Breast epithelium (tissue), 4 donors: Measurements from ENCODE around the gene MFSD6. TPM values are rescaled to one million over a fixed set of nuclear protein-coding genes. Genes with fewer than 3 reads are reported as not detected.

Experiments used
- DNase-seq, 2 donors: peaks; one replicate each; pipeline ENCODE4 v3.0.0-alpha.2; 2019; ENCODE audit warnings: low spot score in 2 of 2
- H3K27ac ChIP-seq, 2 donors: fragments of 200-600 bp; sonication (generic) in 1 of 2; one replicate each; pipeline ENCODE4 v1.5.1; 2016 to 2019; ENCODE audit warnings: mild to moderate bottlenecking in 1 of 2
- H3K27me3 ChIP-seq, 2 donors: fragments of 200-600 bp; sonication (generic) in 1 of 2; one replicate each; pipeline versions ENCODE4 v1.5.1 to v1.6.0; 2017 to 2019; ENCODE audit warnings: control low read depth in 1 of 2, mild to moderate bottlenecking in 1 of 2
- H3K36me3 ChIP-seq: fragments of 200-600 bp; one replicate; pipeline ENCODE4 v1.5.1; 2019
- H3K4me1 ChIP-seq, 2 donors: fragments of 200-600 bp; sonication (generic); one replicate each; pipeline ENCODE4 v1.5.1; 2016 to 2019; ENCODE audit warnings: control low read depth in 1 of 2
- H3K4me3 ChIP-seq, 3 donors: fragments of 200-600 bp; sonication (generic); 1 replicate in 2 of 3; 2 replicates in 1 of 3; pipeline ENCODE4 v1.5.1; 2016 to 2019; ENCODE audit warnings: mild to moderate bottlenecking in 3 of 3, moderate library complexity in 2 of 3
- H3K9me3 ChIP-seq, 2 donors: fragments of 200-600 bp; sonication (generic) in 1 of 2; one replicate each; pipeline ENCODE4 v1.5.1; 2016 to 2019; ENCODE audit warnings: control low read depth in 1 of 2
- POLR2A ChIP-seq: fragments of 450-650 bp; IDR thresholded peaks from one replicate; pipeline ENCODE4 v1.6.1; 2016; ENCODE audit warnings: antibody characterized with exemption, mild to moderate bottlenecking, moderate library complexity
- POLR2AphosphoS5 ChIP-seq, 3 donors: sonication (generic); formaldehyde crosslinking; IDR thresholded peaks; one replicate each; pipeline ENCODE4 v1.6.1; 2017; ENCODE audit warnings: antibody characterized with exemption in 3 of 3
- intact Hi-C: fragments of 100-400 bp; cut with DNase I; formaldehyde crosslinking; loops from one replicate; pipeline ENCODE4 v1.15.1; 2023; ENCODE audit warnings: low total_unique reads
- total RNA-seq, 3 donors: library from RNA; depleted of rRNA; stranded (reverse); fragments of >200 nt; gene quantifications; one replicate each; pipeline ENCODE4 v1.1.0, GENCODE V29; 2016
- TF ChIP-seq, protein P1 (sequence below), 3 donors: fragments of 450-650 bp; IDR thresholded peaks; one replicate each; pipeline ENCODE4 v1.5.1; 2016 to 2017; ENCODE audit warnings: antibody characterized with exemption in 3 of 3, mild to moderate bottlenecking in 3 of 3, moderate library complexity in 3 of 3

Gene MFSD6
- total RNA-seq, 3 donors from 2014 or later, result 52.0 to 180 (median 92.4) TPM

DNA sequence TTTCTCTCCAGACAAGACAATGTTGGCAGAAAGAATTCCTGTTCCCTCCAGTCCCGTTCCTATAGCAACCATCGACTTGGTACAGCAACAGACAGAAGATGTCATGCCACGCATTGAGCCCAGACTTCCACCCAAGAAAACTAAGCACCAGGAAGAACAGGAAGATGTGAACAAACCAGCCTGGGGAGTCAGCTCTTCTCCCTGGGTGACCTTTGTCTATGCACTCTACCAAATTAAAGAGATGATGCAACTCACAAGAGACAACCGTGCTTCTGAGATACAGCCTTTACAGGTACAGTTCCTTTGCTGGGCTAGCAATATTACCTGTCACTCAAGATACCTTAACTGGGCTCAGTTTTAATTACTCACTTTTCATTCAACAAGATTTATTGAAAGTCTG, 89.3 kb downstream of the MFSD6 start:
- H3K4me3 ChIP-seq, result no peak overlapping the region
- H3K4me1 ChIP-seq, result no peaks in the 10 kb centered on the region
- H3K27ac ChIP-seq, result peak overlapping the region; percentile 43 to 69
- TF ChIP-seq, protein P1, sequence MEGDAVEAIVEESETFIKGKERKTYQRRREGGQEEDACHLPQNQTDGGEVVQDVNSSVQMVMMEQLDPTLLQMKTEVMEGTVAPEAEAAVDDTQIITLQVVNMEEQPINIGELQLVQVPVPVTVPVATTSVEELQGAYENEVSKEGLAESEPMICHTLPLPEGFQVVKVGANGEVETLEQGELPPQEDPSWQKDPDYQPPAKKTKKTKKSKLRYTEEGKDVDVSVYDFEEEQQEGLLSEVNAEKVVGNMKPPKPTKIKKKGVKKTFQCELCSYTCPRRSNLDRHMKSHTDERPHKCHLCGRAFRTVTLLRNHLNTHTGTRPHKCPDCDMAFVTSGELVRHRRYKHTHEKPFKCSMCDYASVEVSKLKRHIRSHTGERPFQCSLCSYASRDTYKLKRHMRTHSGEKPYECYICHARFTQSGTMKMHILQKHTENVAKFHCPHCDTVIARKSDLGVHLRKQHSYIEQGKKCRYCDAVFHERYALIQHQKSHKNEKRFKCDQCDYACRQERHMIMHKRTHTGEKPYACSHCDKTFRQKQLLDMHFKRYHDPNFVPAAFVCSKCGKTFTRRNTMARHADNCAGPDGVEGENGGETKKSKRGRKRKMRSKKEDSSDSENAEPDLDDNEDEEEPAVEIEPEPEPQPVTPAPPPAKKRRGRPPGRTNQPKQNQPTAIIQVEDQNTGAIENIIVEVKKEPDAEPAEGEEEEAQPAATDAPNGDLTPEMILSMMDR (IDR thresholded peaks at IDR 0.05), result no peak
- peak in 1 of 3 donors; percentile 52 for TF ChIP-seq POLR2AphosphoS5 (IDR thresholded peaks at IDR 0.05)
- H3K36me3 ChIP-seq, result no peaks in the 10 kb centered on the region
- H3K9me3 ChIP-seq, result no peaks in the 10 kb centered on the region
- H3K27me3 ChIP-seq, result no peaks in the 10 kb centered on the region
- intact Hi-C loops, result no loop called here
- DNase-seq, result peak in 1 of 2 donors; percentile 71

DNA sequence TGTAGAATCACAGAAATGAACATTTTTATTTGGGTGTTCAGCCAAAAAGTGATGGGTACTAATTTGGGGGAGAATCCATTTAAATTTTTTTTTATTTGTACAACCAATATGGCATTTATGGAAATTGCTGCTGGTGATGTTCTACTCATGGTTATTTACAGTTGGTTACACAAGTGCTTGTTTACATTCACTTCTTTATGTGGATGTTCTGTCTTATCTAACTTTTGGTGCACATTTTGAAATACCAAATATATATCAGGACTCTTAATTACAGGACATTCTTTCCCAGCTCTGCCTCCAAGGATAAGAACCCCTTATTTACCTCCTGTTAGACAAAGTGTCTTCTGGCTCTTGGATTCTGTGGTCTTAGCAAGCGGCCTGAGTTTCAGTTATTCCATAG, 91.1 kb downstream of the MFSD6 start:
- no peaks in the 10 kb centered on the region for H3K27me3 ChIP-seq
- H3K4me1 ChIP-seq, result no peaks in the 10 kb centered on the region
- no peak for DNase-seq
- no peak overlapping the region for H3K4me3 ChIP-seq
- TF ChIP-seq, protein P1 (IDR thresholded peaks at IDR 0.05), result no peak
- TF ChIP-seq POLR2AphosphoS5 (IDR thresholded peaks at IDR 0.05), result no peak
- no peak for TF ChIP-seq POLR2A
- H3K9me3 ChIP-seq, result no peaks in the 10 kb centered on the region
- H3K27ac ChIP-seq, result peak overlapping the region in 1 of 2 donors; percentile 73
- intact Hi-C loops, result no loop called here
- no peaks in the 10 kb centered on the region for H3K36me3 ChIP-seq

GRCh38 chr2:190500054-190500502, 91.9 kb downstream of the MFSD6 start:
- Histone ChIP-seq H3K4me1 (no peaks in the 10 kb centered on the region), H3K36me3 (no peaks in the 10 kb centered on the region), H3K9me3 (no peaks in the 10 kb centered on the region), H3K27ac (peak overlapping the region; percentile 65 to 73), H3K27me3 (no peaks in the 10 kb centered on the region), H3K4me3 (no peak overlapping the region)
- intact Hi-C loops, result no loop called here
- no peak for DNase-seq
- TF ChIP-seq, protein P1 (IDR thresholded peaks at IDR 0.05), result no peak
- no peak for TF ChIP-seq POLR2AphosphoS5 (IDR thresholded peaks at IDR 0.05)
- no peak for TF ChIP-seq POLR2A

- TF ChIP-seq, protein P1 (IDR thresholded peaks at IDR 0.05), result no peak
- TF ChIP-seq POLR2A (no peak), POLR2AphosphoS5 (IDR thresholded peaks at IDR 0.05) (no peak)
Measured at GRCh38 chr2:190501231-190501630, 93.1 kb downstream of the MFSD6 start.

DNA sequence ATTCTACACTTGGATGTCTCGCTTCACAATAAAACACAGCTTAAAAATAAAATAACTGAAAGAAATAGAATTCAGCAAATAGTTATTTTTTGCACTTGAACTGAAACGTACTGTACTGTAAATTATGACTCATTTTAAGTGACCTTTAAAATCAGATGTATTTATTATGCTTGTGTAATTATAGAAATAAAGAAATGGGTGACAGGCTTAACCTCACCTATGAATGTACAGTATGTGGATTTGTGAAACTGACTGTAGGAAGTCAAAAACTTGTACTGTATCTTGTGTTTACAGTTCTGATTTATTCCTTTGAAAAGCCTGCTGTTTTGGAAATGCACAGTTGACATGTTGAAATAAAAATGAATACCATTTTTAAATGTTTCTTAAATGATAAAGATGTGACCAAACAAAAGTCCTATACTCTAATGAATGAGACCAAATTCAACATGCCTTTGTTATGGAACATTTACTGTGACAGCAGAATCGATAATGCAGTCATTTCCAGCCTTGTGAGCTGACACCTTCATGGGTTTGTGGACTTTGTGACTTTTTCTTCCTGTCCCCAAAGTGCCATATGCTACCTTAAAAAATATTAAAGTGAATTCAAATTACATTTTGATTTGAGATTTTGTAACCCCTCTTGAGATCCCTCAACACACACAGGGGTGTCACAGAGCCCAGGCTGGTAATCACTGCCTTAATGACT, 93.7 kb downstream of the MFSD6 start:
- no peak for DNase-seq
- Histone ChIP-seq H3K27ac (no peak overlapping the region), H3K4me3 (no peak overlapping the region), H3K4me1 (peaks cover 0 to 5% of the 10 kb centered on the region in 2 donors), H3K36me3 (no peaks in the 10 kb centered on the region), H3K9me3 (no peaks in the 10 kb centered on the region), H3K27me3 (no peaks in the 10 kb centered on the region)
- TF ChIP-seq POLR2AphosphoS5 (IDR thresholded peaks at IDR 0.05) (no peak), POLR2A (no peak)
- TF ChIP-seq, protein P1 (IDR thresholded peaks at IDR 0.05), result no peak
- intact Hi-C loops, result no loop called here

More at GRCh38 chr2:190501231-190501630, 93.1 kb downstream of the MFSD6 start:
- Histone ChIP-seq H3K27me3 (no peaks in the 10 kb centered on the region), H3K4me1 (no peaks in the 10 kb centered on the region), H3K27ac (no peak overlapping the region), H3K36me3 (no peaks in the 10 kb centered on the region), H3K9me3 (no peaks in the 10 kb centered on the region), H3K4me3 (no peak overlapping the region)
- intact Hi-C loops, result no loop called here
- DNase-seq, result no peak
